BLaER1 (cell line): ENCODE data around the gene MORN3.
"Not testable (repeated sequence)": the region's sequence is repeated elsewhere in the genome, so short reads cannot be mapped to it uniquely, and the experiment has no call there.

Source experiments
- H3K27ac ChIP-seq: shearing (Covaris generic); formaldehyde crosslinking; 2 replicates; pipeline ENCODE4 v1.8.1; 2022
- H3K27me3 ChIP-seq: shearing (Covaris generic); formaldehyde crosslinking; 2 replicates; pipeline ENCODE4 v1.8.1; 2022
- H3K36me3 ChIP-seq: shearing (Covaris generic); formaldehyde crosslinking; 2 replicates; pipeline ENCODE4 v1.8.1; 2022
- H3K4me1 ChIP-seq: shearing (Covaris generic); formaldehyde crosslinking; 2 replicates; pipeline ENCODE4 v1.8.1; 2022
- H3K4me2 ChIP-seq: shearing (Covaris generic); formaldehyde crosslinking; 2 replicates; pipeline ENCODE4 v1.8.1; 2022
- H3K4me3 ChIP-seq: shearing (Covaris generic); formaldehyde crosslinking; 2 replicates; pipeline ENCODE4 v1.8.1; 2022
- H3K9ac ChIP-seq: shearing (Covaris generic); formaldehyde crosslinking; 2 replicates; pipeline ENCODE4 v1.8.1; 2022
- H3K9me3 ChIP-seq: shearing (Covaris generic); formaldehyde crosslinking; 2 replicates; pipeline ENCODE4 v1.8.1; 2022
- H4K20me1 ChIP-seq: shearing (Covaris generic); formaldehyde crosslinking; 2 replicates; pipeline ENCODE4 v1.8.1; 2022
- Cebpa-rat ChIP-seq: shearing (Covaris generic); IDR thresholded peaks from 2 replicates; pipeline ENCODE4 v1.8.1; 2022

The MORN3 gene

GRCh38 chr12:121693155-121693687 is 23.8 kb upstream of the MORN3 start:
- Histone ChIP-seq H4K20me1 (no peaks in the 10 kb centered on the region), H3K4me1 (no peaks in the 10 kb centered on the region), H3K36me3 (no peaks in the 10 kb centered on the region), H3K27me3 (no peaks in the 10 kb centered on the region), H3K9me3 (no peaks in the 10 kb centered on the region), H3K4me3 (no peak overlapping the region), H3K4me2 (no peak overlapping the region), H3K9ac (no peak overlapping the region), H3K27ac (no peak overlapping the region)
- no peak for TF ChIP-seq Cebpa-rat

DNA sequence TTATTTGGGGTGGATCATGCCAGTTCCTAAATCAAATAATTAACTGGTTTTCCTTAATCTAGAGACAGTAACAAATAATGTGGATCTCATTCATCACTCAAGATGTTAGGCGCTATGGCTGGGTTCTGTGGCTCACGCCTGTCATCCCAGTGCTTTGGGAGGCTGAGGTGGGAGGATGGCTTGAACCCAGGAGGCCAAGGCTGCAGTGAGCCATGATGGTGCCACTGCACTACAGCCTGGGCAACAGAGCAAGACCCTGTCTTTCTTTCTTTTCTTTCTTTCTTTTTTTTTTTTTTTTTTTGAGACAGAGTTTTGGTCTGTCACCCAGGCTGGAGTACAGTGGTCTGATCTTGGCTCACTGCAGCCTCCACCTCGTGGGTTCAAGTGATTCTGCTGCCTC is 23.3 kb upstream of the MORN3 start:
- not testable (repeated sequence) for H3K27me3 ChIP-seq, H3K9ac ChIP-seq, H3K4me2 ChIP-seq, H3K4me3 ChIP-seq, H3K36me3 ChIP-seq, H4K20me1 ChIP-seq, H3K4me1 ChIP-seq, H3K27ac ChIP-seq, H3K9me3 ChIP-seq

DNA sequence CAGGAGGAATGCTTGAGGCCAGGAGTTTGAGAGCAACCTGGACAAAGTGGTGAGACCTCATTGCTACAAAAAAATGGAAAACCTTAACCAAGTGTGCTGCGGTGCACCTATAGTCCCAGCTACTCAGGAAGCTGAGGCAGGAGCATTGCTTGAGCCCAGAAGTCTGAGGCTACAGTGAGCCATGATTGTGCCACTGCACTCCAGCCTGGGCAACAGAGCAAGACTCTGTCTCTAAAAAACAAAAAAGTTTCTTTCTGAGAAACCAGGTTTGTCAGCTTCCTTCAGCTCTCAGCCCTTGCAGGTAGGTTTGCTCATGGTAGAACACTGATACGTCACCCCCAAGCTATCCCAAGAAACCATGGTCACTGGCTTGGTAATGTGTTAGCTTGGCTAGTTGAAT is 20.0 kb upstream of the MORN3 start:
- TF ChIP-seq Cebpa-rat, result no peak
- no peaks in the 10 kb centered on the region for H4K20me1 ChIP-seq
- no peaks in the 10 kb centered on the region for H3K27me3 ChIP-seq
- no peak overlapping the region for H3K4me3 ChIP-seq
- H3K36me3 ChIP-seq, result no peaks in the 10 kb centered on the region
- no peaks in the 10 kb centered on the region for H3K9me3 ChIP-seq
- no peak overlapping the region for H3K27ac ChIP-seq
- no peak overlapping the region for H3K9ac ChIP-seq
- H3K4me1 ChIP-seq, result peaks cover 26% of the 10 kb centered on the region
- no peak overlapping the region for H3K4me2 ChIP-seq

DNA sequence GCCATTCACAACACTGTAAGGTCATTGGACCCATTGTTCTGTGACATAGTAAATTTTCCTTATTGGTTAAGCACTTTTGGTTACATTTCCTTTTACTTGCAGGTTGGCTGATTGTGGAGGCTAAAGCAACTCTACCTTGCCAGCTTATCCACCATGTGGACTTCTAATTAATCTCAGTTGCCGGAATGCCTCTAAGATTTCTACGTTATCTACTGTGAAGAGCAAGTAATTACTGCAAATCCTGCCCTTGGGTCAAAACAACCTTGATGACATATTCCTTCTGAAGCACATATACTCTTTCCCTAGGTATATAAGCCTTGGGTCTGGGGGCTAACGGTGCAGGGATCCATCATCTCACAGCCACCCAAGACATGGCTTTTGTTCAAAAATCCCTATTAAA is 19.5 kb upstream of the MORN3 start:
- Histone ChIP-seq H3K27me3 (no peaks in the 10 kb centered on the region), H3K9me3 (no peaks in the 10 kb centered on the region), H3K27ac (no peak overlapping the region), H3K4me3 (no peak overlapping the region), H4K20me1 (no peaks in the 10 kb centered on the region), H3K4me2 (no peak overlapping the region), H3K4me1 (peaks cover 26% of the 10 kb centered on the region), H3K9ac (no peak overlapping the region), H3K36me3 (no peaks in the 10 kb centered on the region)
- no peak for TF ChIP-seq Cebpa-rat

- H3K4me2 ChIP-seq, H4K20me1 ChIP-seq, H3K36me3 ChIP-seq, H3K27me3 ChIP-seq, H3K27ac ChIP-seq, H3K4me3 ChIP-seq, H3K9ac ChIP-seq, H3K9me3 ChIP-seq: not testable (repeated sequence)
- peaks cover 13% of the 10 kb centered on the region for H3K4me1 ChIP-seq
Measured at GRCh38 chr12:121679661-121680197, 10.3 kb upstream of the MORN3 start.

DNA sequence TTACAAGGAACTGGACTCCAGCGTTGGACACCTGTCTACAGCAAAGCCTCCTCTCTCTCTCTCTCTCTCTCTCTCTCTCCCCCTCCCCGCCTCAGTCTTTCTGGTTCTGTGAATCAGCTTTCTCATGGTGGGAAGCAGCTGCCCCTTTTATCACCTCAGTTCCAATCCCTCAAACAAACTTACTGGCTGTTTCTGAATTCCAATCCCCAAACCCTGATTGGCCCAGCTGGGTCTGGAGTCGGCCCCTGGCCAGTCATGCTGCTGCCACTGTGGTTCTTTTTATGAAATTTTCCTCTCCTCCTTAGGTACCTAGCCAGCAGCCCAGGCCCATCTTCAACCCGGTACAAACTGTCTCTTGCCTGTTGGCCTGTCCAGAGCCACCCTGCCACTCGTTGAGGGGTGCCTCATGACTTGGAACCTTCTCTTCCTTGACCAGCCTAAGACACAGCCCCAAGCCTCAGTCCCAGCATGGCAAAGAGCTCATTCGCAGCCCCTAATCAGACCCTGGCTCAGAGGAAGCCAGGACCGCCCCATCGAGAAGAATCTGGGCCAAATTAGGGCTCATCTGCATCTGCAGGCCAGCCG is 9.4 kb upstream of the MORN3 start:
- no peak overlapping the region for H3K4me2 ChIP-seq
- no peak overlapping the region for H3K9ac ChIP-seq
- no peaks in the 10 kb centered on the region for H3K27me3 ChIP-seq
- H3K4me3 ChIP-seq, result no peak overlapping the region
- no peaks in the 10 kb centered on the region for H4K20me1 ChIP-seq
- 0 out of 2 replicates have a peak, but pooled peaks cover 10% of the 10 kb centered on the region for H3K4me1 ChIP-seq
- H3K27ac ChIP-seq, result no peak overlapping the region
- H3K36me3 ChIP-seq, result no peaks in the 10 kb centered on the region
- no peaks in the 10 kb centered on the region for H3K9me3 ChIP-seq
- no peak for TF ChIP-seq Cebpa-rat

DNA sequence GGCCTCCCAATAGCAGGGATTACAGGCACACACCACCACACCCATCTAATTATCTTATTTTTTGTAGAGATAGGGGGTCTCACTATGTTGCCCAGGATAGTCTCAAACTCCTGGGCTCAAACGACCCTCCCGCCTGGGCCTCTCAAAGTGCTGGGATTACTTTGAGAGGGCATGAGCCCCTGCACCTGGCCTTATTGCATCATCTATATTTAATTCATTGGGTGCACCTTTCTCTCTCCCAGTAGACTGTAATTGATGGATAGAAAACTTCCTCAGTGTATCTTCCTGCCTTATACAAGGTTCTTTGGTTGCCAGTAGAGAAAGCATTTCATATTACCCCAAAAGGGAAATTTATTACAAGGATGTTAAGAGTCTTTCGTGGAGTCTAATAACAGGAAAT is 8.9 kb upstream of the MORN3 start:
- Histone ChIP-seq H4K20me1 (no peaks in the 10 kb centered on the region), H3K27me3 (no peaks in the 10 kb centered on the region), H3K9me3 (no peaks in the 10 kb centered on the region), H3K4me3 (no peak overlapping the region), H3K9ac (no peak overlapping the region), H3K4me1 (peaks cover 10% of the 10 kb centered on the region; the same call in 1 of the 2 replicates), H3K36me3 (no peaks in the 10 kb centered on the region), H3K27ac (no peak overlapping the region), H3K4me2 (no peak overlapping the region)
- TF ChIP-seq Cebpa-rat, result 0 out of 2 replicates have a peak, but pooled peaks have one; percentile 25

DNA sequence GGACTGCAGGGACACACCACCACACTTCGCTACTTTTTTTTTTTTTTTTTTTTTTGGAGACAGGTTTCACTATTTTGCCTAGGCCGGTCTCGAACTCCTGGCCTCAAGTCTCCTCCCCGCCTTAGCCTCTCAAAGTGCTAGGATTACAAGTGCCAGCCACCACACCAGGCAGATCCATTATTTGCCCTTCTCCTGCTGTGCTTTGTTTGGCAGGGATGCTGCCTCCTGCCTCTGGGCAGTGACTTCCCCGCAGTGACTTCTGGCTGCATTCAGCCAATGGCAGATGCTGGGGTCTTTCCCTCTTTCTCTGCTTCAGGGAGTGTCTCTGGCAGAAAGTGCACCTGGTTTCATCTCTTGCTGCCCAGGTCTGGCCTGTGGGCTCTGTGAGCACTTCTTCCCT is 6.7 kb upstream of the MORN3 start:
- no peak for TF ChIP-seq Cebpa-rat
- Histone ChIP-seq H3K4me1 (peaks cover 29% of the 10 kb centered on the region), H3K36me3 (no peaks in the 10 kb centered on the region), H3K4me3 (no peak overlapping the region), H4K20me1 (no peaks in the 10 kb centered on the region), H3K9me3 (no peaks in the 10 kb centered on the region), H3K4me2 (no peak overlapping the region), H3K9ac (no peak overlapping the region), H3K27me3 (no peaks in the 10 kb centered on the region), H3K27ac (no peak overlapping the region)

DNA sequence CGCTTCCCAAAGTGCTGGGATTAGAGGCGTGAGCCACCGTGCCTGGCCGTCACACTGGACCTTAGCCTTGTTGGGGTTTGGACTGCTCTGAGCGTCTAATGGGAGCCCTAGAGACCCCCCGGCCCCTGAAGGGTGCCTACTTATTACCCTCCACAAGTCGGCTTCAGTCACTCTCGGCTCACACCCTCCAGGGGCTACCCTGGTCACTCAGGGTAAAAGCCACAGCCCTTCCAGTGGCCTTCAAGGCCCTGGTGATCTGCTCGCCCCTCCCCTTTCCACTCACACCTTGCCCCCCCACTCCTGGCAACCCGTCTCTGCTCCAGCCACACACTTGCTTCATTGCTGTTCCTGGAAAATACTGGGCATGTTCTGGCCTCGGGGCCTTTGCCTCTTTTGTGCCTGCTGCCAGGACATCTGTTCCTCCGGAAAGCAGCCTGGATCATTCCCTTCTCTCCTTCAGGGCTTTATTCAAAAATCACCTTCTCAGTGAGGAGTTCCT is 3.6 kb upstream of the MORN3 start:
- H3K27ac ChIP-seq, result peak overlapping the region; percentile 64
- H3K9ac ChIP-seq, result peak overlapping the region; percentile 56
- TF ChIP-seq Cebpa-rat, result no peak
- H4K20me1 ChIP-seq, result no peaks in the 10 kb centered on the region
- H3K36me3 ChIP-seq, result 0 out of 2 replicates have a peak, but pooled peaks cover 5% of the 10 kb centered on the region
- H3K27me3 ChIP-seq, result no peaks in the 10 kb centered on the region
- H3K4me2 ChIP-seq, result peak overlapping the region; percentile 89
- H3K9me3 ChIP-seq, result no peaks in the 10 kb centered on the region
- H3K4me1 ChIP-seq, result peaks cover 26% of the 10 kb centered on the region
- peak overlapping the region; percentile 72 for H3K4me3 ChIP-seq

DNA sequence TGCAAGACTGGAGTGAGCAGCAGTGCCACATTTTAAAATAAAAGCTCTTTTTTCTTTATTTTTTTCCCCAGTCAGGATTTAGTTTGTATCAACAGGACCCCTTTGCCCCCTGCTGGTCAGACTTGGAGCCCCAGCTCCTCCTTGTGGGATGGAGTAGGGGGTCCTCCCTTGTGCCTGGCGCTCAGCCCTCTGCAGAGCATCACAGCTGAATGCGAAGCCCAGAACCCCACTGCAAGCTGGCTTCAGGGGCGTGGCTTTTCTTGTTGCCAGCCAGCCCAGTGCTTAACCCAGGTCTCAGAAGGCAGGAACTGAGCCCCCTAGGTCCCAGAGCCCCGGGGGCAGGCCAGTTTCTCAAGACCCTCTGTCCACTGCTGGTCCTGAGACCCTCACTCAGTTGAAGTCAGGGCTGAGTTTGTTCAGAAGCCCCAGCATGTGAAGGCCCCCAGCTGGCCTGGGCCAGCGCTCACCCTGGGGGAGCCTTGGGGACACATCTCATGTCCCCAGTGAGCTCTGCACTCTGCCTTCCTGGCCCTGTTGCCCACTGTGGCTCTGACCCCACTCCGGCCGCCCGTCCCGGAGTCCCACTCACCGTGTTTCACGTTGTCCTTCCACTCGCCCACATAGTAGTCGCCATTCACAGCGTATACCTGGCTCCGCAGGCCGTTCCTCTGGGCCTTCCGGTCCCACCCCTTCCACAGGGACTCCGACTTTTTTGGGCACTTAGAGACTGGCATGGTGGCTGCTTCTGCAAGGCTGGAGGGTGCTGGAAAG is 519 bp downstream of the MORN3 start:
- Histone ChIP-seq H3K9ac (0 out of 2 replicates have a peak overlapping the region, but pooled peaks have one; percentile 15), H3K27ac (0 out of 2 replicates have a peak overlapping the region, but pooled peaks have one; percentile 13), H4K20me1 (no peaks in the 10 kb centered on the region), H3K4me1 (peaks cover 57% of the 10 kb centered on the region), H3K27me3 (no peaks in the 10 kb centered on the region), H3K4me3 (no peak overlapping the region), H3K36me3 (0 out of 2 replicates have a peak, but pooled peaks cover 5% of the 10 kb centered on the region), H3K9me3 (no peaks in the 10 kb centered on the region), H3K4me2 (0 out of 2 replicates have a peak overlapping the region, but pooled peaks have one; percentile 3)
- no peak for TF ChIP-seq Cebpa-rat

- H3K4me1 ChIP-seq, result peaks cover 61% of the 10 kb centered on the region
- not testable (repeated sequence) for H3K27ac ChIP-seq, H3K27me3 ChIP-seq, H4K20me1 ChIP-seq, H3K36me3 ChIP-seq, H3K4me3 ChIP-seq, H3K9me3 ChIP-seq
- H3K9ac ChIP-seq, result 0 out of 2 replicates have a peak overlapping the region, but pooled peaks have one; percentile 24
- H3K4me2 ChIP-seq, result peak overlapping the region; percentile 98
Measured at GRCh38 chr12:121666829-121667228, 2.6 kb downstream of the MORN3 start.
